HG02678 (cell line): ENCODE measurements around the gene CATSPERD.
"Not testable (repeated sequence)": the region's sequence is repeated elsewhere in the genome, so short reads cannot be mapped to it uniquely, and the experiment has no call there.

Experiments
- ATAC-seq: cut with Tn5 transposase; IDR thresholded peaks from one replicate; pipeline ENCODE4 v1.9.1; 2021; ENCODE audit warnings: mild to moderate bottlenecking, moderate library complexity; ENCODE audit not compliant: unreplicated experiment

CATSPERD gene

DNA sequence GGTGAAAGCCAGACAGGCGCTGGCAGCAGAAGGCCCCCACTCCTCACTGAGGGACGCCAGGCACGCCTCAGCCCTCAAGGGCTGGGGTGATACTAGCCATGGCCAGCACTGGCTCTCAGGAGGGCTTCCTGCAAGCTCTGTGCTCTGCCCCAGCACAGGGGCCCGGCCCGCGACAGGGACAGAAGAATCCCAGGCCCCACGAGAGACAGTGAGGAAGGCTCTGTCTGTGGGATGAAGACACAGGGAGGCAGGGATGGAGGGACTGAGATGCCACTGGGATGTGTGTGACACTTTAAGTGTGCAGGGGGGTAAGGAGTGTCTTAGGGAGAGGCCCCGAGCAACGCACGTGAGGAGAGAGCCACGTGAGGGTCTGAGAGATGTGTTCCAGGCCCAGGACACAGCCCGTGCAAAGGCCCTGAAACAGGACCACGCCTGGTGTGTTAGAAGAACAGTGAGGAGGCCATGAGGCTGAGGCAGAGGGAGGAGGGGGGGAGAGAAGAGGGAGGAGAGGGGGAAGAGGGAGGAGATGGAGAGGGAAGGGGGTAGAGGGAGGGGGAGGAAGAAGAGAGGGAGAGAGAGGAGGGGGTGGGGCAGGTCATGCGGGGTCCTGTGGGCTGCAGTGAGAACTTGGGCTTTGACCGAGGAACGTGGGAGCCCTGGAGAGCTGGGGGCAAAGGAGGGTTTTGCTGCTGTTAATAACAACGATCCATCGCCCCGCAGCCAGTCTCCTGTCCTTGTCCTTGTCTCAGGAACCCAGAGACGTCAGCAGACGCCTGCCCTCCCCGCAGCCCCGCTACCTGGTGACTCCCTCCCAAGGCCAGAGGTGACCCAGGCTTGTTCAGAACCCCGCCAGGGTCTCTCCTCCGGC, 23.2 kb upstream of the CATSPERD start:
- no peak for ATAC-seq

DNA sequence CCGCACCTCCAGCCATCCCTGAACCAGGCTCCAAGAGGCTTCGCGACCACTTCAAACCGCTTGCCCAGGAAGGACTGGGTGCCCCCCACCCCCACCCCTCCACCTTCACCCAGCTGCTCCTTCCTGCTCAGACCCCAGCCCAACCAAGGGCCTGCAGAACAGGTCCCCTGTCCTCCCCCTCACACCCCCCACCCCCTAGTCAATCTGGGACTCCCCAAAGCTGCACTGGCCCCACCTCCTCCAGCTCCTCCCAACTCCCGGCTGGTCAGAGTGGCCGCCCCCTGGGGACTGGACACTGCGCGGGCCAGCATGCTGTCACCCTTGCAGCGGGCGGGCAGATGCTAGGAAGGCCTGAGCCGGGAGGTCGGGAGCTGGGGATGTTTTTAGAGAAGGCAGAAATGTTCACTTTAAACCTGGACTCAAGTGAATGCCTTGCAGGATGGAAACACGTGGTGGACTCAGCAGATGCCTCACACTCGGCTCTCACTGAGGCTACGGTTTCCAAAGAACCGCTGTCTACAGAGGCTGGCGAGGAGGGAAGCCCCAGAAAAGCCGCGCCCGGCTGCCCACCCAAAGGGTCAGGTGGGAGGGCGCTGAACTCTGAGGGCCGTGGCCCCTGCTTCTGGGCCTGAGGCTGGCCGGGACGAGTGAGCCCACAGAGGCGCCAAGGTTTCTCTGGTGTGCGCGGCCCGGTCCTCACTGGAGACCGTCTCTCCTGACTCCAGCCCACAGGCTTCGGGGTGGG, 22.4 kb upstream of the CATSPERD start:
- ATAC-seq, result no peak

DNA sequence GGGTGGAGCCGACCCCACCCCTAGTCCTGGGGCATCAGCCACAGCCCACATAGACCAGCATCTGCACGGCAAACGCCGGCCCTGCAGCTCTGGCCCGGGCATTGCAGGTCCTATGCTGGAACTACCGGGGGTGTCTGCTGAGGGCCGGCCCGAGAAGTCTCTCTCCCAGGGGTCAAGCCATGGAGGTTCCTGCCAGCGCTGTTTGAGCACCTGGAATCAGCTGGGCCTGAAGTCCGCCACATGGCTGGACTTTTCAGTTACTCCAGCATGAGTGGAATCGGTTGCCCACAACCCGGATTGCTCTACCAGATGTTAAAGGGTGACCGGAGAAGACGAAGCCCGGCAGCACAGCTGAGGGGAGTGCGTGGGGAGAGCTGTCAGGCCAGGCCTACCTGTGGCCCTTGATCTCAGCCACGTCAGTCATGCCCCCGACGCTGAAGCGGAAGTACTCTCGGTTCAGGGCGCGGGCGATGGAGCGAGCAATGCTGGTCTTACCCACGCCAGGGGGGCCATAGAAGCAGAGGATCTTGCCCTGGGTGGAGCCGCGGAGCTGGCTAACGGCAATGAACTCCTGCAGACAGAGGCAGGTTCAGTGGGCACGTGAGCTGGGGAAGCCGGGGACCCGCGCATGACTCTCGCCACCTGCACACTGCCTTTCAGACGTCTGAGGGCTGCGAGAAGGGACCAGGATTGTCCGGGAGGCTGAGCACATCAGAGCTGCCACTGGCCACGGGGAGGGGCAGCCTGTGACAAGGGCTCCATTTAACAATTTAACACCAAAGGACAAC, 21.6 kb upstream of the CATSPERD start:
- no peak for ATAC-seq

DNA sequence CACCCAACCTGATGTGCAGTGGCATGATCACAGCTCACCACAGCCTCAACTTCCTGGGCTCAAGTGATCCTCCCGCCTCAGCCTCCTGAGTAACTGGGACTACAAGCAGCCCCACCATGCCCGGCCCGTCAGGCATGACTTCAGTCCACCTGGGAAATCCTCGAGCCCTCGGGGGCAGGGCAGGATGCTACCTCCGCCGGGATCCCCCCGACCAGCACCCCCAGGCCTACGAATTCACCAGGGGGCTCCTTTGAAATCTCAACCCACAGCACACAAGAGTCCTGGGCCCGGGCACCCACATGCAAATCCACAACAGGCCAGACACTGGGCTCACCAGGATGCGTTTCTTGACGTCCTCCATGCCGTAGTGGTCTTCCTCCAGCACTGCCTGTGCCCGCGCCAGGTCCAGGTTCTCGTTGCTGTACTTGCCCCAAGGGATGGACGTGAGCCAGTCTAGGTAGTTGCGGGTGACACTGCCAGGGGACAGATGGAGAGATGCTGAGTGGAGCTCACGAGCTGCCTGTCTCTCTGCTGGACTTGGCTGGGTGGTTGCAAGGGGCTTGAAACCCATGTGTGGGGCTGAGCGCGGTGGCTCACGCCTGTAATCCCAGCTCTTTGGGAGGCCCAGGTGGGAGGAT, 19.9 kb upstream of the CATSPERD start:
- no peak for ATAC-seq

DNA sequence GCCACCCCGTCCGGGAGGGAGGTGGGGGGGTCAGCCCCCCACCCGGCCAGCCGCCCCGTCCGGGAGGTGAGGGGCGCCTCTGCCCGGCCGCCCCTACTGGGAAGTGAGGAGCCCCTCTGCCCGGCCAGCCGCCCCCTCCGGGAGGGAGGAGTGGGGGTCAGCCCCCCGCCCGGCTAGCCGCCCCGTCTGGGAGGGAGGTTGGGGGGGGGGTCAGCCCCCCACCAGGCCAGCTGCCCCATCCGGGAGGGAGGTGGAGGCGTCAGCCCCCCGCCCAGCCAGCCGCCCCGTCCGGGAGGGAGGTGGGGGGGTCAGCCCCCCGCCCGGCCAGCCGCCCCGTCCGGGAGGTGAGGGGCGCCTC, 18.4 kb upstream of the CATSPERD start:
- ATAC-seq, result not testable (repeated sequence)

DNA sequence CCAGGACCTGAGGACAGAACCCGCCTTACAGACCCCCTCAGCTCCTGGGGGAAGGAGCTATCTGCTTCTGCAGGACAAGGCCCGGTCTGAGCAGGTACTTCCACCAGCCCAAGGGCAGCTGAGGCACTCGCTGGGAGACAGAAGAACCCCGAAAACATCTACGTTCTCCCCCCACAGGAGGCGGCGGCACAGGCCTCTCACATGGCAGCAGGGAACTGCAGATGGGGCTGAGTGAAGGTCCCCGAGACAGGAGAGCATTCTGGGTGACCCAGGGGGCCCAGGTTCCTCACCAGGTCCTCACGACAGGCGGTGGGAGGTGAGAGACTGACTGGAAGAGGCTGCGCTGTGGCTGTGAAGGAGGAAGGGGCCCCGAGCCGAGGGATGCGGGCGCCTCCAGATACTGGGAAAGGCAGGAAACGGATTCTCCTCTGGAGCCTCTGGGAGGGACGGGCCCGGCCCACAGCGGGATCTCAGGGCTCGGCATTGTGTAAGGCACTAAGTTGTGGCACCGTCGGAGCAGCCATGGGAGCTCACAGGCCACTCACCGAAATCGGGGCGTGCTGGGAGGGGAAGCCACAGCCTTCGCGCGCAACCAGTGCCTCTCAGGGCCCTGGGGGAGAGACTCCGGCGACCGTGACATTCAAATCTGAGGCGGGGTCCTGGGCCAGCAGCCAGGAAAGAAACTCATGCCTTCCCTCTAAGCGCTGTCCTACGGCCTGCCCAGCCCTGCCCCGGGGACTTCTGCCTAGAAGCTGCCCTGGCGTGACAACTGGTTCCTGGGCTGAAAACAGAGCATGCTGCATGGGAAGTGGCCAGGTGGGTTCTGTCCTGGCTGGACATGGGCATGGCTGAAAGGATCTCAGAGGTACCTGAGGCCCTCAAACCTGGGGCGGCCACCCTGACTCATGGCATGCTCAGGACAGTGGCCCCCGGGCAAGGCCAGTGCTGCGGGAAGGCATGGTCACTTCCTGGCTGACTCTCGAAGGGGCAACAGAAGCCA, 16.3 kb upstream of the CATSPERD start:
- ATAC-seq, result no peak

DNA sequence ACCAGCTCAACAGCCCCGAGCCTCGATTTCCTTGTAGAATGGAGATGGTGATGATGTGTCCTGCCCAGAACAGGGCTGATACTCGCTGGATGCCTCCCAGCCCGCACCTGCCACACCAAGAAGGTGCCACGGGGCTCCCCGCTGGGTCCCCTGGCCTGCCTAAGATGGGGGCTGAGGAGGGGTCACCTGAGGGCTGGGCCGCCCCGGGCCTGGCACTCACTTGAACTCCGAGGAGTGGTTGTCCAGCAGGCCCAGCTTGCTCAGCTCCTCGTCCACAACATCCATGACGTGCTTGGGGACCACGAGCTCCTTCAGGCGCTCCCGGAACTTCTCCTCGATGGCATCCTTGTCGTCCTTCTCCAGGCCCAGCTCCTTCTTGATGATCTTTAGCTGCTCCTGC, 14.9 kb upstream of the CATSPERD start:
- no peak for ATAC-seq

DNA sequence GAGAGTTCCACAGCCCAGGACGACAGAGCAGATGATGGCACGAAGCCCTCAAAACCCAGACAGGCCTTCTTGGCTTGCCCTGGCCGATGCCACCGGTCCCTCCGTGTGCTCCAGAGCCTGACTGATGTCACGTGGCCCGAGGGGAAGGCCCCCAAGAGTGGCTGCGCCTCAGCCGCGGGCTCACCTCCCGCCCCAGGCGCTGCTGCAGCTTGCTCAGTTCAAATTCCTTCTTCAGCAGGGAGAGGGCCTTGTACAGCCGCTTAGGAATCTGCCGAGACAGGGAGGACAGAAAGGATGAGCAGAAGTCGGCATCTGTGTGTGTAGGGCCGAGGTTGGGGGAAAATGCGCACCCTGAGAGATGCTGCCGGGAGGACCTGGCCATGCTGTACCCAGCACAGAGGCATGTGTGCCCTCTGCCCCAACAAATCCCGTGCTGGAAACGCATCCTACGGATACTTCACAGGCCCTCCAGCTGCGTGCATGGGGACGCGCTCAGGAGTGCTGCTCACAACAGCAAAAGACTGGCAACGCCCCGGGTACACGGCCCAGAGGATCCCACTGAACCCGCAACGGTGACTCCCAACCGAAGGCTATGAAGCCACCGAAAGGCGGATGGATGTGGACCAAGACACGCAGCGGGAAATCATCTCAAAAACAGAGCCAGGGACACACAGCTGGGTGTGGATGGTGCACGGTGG, 13.4 kb upstream of the CATSPERD start:
- ATAC-seq, result no peak

DNA sequence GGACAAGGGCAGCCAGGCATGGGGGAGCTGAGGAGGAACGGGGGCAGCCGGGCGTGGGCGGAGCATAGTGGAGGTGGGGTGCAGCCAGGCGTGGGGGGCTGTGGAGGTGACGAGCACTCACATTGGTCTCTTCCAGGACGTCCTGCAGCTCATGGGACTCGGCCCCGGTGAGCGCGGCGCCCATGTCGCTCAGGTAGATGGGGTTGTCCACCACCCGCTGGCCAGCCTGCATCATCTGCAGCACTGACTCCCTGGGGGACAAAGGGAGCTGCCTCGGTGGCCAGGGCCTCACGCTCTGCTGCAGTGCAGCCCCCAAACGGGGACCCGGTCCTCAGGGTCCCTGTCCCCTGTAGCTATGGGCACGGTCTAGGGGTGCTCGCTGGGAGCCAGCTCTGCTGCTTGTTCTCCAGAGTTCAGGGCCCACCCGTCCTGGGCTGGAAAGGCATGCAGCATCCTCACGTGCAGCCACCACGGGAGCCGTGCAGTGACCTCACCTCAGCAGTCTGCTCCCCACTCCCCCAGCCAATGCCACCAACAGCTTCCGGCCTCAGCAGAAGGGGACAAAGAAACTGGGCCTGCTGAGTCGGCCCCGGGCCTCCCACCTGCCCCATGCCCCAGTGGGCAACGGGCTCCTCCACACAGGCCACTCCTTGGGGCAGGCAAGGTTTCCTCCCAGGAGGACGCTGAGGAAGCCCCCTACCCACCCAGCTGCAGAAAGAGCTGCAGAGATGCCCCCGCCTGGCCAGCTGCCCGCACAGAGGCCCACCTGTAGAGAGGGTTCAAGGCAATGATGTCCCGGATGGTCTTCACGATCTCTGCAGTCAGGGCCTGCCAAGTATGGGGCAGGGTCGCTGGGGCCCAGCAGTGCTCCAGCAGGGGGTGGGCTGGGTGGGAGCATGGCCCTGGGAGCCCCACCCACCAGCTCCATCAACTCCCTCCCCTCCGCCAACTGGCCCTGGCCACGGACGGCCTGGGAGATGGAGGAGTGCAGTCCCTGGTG, 12.6 kb upstream of the CATSPERD start:
- no peak for ATAC-seq

DNA sequence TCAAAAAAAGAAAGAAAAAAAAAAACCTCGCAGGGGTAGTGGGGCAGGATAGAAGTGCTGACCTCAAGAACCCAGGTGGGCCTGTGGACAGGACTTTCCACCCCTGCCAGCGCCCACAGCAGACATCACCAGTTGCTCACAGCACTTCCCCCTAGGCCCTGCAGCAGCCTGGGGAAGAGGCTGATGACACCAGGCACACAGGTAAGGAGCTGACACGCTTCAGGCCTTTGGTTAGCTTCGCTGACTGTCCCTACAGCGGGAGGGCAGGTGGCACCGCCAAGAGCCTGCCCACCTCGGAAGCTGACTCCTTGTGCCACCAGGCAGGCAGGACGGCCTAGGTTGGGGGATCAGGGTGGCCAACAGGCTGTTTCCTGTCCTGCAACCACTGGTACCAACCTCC, 9.4 kb upstream of the CATSPERD start:
- no peak for ATAC-seq

DNA sequence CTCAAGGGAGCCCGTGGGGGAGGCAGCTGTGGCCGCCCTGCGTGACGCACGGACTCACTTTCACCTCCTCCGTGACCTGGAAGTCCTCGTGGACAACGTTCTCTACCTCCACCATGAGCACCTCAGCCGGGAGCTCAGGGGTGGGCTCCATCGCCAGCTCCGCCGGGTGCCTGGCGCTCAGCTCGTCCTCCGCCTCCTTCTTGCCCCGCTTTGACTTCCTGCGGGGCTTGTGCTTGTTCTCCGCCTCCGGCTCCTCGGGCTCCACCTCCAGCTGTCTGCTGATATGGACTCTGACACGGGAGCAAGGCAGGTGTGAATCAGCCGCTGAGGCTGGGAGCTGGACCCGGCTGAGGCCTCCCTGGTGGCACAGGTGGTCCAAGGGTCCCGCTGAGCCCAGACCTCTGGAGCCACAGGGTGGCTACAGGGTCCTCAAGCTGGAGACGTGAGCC, 8.7 kb upstream of the CATSPERD start:
- no peak for ATAC-seq

DNA sequence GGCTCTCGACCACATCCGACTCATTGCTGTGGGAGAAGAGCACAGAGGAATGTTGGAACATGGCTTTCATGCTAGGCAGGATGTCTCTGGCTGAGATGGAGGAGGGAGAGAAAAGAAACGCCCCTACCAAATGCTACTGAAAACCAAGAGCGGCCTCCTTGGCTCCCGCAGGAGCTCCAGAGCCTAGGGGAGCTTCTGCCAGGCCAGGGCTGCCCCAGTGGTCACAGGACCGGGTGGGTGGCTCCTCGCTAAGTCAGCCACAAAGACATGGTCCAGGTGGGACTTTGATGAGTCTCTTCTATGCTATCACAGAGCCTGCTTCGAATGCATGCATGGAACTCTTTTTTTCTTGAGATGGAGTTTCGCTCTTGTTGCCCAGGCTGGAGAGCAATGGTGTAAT, 7.2 kb upstream of the CATSPERD start:
- no peak for ATAC-seq

DNA sequence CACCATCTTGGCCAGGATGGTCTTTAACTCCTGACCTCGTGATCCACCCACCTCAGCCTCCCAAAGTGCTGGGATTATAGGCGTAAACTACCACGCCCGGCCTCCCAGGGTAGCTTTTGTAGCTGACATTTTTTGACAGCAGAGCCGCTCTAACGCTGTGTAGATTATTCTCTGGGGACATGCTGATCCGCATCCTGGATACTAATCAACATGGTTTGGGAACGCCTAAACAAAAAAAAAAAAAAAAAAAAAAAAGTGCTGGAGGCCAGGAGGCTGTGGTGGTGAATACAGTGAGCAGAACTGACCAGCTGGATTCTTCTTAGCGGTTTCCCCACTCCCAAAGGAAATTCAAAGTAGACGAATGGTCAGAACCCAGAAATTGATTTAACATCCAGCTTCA, 5.6 kb upstream of the CATSPERD start:
- no peak for ATAC-seq

DNA sequence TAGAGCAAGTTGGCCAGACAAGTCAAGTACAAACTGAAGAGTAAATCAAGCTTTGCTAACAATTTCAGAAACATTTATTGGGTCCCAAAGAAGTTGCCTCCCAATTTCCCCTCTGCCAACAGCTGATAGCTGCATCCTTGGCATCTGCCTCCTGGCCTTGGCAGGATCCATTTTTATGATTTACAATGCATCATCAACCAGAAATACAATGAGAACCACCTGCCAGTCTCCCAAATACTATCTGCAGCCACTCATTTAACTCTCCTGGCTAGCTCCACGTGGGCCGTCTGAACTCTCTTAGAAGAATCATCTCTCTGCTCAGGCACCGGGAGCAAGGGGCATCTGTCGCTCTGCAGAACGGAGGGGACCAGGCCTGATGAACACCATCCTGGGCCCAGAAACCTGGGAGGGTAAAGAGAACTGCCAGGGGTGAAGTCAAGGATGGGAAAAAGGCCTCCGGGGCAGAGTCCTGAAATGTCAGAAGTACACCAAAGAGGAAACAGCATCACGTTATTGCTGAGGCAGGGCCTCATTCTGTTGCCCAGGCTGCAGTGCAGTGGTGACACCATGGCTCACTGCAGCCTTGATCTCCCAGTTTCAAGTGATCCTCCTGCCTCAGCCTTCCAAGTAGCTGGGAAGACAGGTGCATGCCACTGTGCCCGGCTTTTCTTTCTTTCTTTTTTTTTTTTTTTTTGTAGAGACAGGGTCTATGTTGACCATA, 3.1 kb upstream of the CATSPERD start:
- ATAC-seq, result no peak

DNA sequence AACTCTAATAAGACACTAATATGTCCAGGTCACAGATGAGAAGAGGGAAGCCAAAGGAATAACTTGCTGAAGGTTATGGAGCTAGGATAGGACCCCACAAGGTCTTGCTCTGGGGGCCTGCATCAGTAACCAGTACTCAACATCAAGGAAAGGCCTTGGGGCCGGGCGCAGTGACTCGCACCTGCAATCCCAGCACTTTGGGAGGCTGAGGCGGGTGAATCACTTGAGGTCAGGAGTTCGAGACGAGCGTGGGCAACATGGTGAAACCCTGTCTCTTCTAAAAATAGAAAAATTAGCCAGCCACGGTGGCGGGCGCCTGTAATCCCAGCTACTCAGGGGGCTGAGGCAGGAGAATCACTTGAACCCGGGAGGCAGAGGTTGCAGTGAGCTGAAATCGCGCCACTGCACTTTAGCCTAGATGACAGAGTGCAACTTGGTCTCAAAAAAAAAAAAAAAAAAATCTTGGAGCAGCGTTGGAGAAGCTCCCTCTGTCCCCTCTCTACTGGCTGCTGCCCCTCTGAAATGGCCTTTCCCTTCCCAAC, 2.3 kb upstream of the CATSPERD start:
- no peak for ATAC-seq

DNA sequence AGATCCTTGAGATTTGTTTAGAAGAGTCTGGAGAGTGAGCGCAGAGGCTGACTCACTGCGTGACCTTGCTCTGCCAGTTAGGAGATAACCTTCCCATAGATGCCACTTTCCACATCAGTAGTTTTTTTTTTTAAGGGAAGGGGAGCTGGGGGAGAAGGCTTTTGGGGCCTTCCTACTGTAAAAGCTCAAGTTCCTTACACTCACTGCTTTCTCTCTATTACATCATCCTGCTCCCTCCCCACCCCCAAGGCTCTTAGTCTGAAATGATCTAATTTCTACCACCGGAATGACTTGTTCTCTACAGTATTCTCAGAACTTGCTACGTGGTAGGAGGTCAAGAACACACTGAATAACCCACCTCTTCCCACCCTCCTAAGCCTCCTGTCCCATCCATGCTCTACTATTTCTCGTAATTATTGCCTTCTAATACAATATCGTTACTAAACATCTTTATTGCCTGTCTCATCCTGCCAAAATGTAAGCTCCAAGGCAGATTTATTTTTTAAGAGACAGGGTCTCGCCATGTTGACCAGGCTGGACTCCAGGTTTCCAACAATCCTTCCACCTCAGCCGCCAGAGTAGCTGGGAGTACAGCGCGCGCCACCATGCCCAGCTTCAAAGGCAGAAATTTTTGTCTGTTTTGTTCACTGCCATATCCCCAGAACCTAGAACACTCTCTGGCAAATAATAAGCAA, 1.7 kb upstream of the CATSPERD start:
- no peak for ATAC-seq
